Activated CD4-positive, alpha-beta memory T cell treated with anti-CD3 and anti-CD28 coated beads, Interleukin-2, amount 10 ng/mL, durations not matched to agents 7 days and 5 days (primary cell): ENCODE results near the gene LRP5. TPM values are rescaled to one million over a fixed set of nuclear protein-coding genes. Genes with fewer than 3 reads are reported as not detected.

ENCODE experiments used
- CTCF ChIA-PET: fragments of 350-600 bp; sonication (Branson Sonifier 250); formaldehyde crosslinking; loops from one replicate; lab custom pipeline; 2021; ENCODE audit warnings: antibody characterized with exemption, inconsistent platforms; lab: Charles Lee
- POLR2A ChIA-PET: fragments of 350-600 bp; sonication (Branson Sonifier 250); formaldehyde crosslinking; loops from one replicate; lab custom pipeline; 2021; ENCODE audit warnings: antibody characterized with exemption; lab: Charles Lee
- DNase-seq: peaks from one replicate; pipeline ENCODE4 v3.0.0-alpha.2; 2020
- H3K27ac Mint-ChIP-seq: one replicate; pipeline ENCODE4 v1.8.0; 2021; ENCODE audit warnings: mild to moderate bottlenecking, mixed read lengths
- H3K27me3 Mint-ChIP-seq: one replicate; pipeline ENCODE4 v1.8.0; 2021; ENCODE audit warnings: mixed read lengths
- H3K36me3 Mint-ChIP-seq: one replicate; pipeline ENCODE4 v1.8.0; 2021; ENCODE audit warnings: low read depth, mixed read lengths
- H3K4me1 Mint-ChIP-seq: one replicate; pipeline ENCODE4 v1.8.0; 2021; ENCODE audit warnings: mixed read lengths
- H3K4me3 Mint-ChIP-seq: one replicate; pipeline ENCODE4 v1.8.0; 2021; ENCODE audit warnings: mild to moderate bottlenecking, mixed read lengths
- H3K9me3 Mint-ChIP-seq: one replicate; pipeline ENCODE4 v1.8.0; 2021; ENCODE audit warnings: mixed read lengths
- total RNA-seq, 2 experiments: library from RNA; stranded (reverse); gene quantifications; one replicate each; pipeline ENCODE4 v1.2.3, GENCODE V29; 2021

LRP5 gene
- 10 to 100 TPM; 12.3 to 13.5 TPM for total RNA-seq

GRCh38 chr11:68312117-68312779 is at the start of gene LRP5:
LRP5 (plus strand) TSS chr11:68312591; CDS start chr11:68312715, 124 bp downstream.
- peaks cover 35% of the 10 kb centered on the region for H3K27me3 Mint-ChIP-seq
- peaks cover 34% of the 10 kb centered on the region for H3K4me1 Mint-ChIP-seq
- POLR2A ChIA-PET: no interaction called here
- no peaks in the 10 kb centered on the region for H3K9me3 Mint-ChIP-seq
- CTCF ChIA-PET: no interaction called here
- peak within 1 kb of the TSS; percentile 79 for H3K4me3 Mint-ChIP-seq
- DNase-seq: no peak
- H3K27ac Mint-ChIP-seq: no peak within 1 kb of the TSS
- no peaks in the 10 kb centered on the region for H3K36me3 Mint-ChIP-seq

DNA sequence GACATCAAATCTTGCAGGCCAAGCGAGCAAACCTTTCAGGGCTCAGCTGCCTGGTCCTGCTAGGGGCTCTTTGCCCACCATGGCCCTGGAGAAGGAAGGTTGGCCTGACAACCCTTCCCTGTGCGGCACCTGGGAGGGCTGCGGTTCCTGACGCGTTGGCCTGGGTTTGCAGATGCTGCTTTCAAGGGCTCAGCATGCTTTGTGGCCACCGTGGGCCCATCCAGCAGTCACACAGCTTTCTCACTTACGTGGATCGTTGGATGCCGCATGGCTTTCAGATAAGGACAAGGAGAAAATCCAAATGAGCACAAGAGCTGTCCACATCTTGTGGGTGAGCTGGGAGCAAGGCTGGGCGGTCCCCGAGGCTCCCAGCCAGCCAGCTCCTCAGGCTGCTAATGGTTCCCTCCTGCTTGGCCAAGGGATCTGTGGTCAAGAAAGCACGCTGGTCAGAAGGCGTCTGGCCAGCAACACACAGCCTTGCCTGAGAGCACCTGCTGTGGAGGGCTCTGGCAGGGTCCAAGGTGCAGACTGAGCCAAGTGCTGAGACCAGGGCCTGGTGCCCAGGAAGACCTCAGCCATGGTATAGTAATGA is 48.9 kb upstream of the LRP5 start:
- no peak for DNase-seq
- CTCF ChIA-PET: interaction anchor here (0.5 kb wide), 1 partner anchor 722 kb away, joined by 3 read pairs; no protein-coding TSS in a partner anchor
- H3K4me1 Mint-ChIP-seq: peaks cover 7% of the 10 kb centered on the region
- no peaks in the 10 kb centered on the region for H3K27me3 Mint-ChIP-seq
- H3K36me3 Mint-ChIP-seq: peaks cover 50% of the 10 kb centered on the region
- no peak overlapping the region for H3K27ac Mint-ChIP-seq
- POLR2A ChIA-PET: no interaction called here
- H3K4me3 Mint-ChIP-seq: no peak overlapping the region
- no peaks in the 10 kb centered on the region for H3K9me3 Mint-ChIP-seq

DNA sequence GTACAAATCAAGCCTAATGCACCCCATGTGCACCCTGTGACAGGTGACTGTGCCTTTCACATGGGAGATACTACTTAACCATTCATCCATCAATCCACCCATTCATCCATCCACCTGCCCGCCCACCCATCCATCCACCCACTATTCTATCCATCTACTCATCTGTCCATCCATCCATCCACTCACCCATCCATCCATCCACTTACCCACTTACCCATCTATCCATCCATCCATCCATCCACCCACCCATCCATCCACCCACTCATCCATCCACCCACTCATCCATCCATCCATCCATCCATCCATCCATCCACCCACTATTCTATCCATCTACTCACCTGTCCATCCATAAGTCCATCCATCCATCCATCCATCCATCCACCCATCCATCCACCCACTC is 48.1 kb upstream of the LRP5 start:
- no peak overlapping the region for H3K4me3 Mint-ChIP-seq
- H3K27ac Mint-ChIP-seq: no peak overlapping the region
- H3K36me3 Mint-ChIP-seq: peaks cover 50% of the 10 kb centered on the region
- no peak for DNase-seq
- POLR2A ChIA-PET: no interaction called here
- H3K9me3 Mint-ChIP-seq: no peaks in the 10 kb centered on the region
- CTCF ChIA-PET: interaction anchor here (0.5 kb wide), 1 partner anchor 721 kb away, joined by 3 read pairs; no protein-coding TSS in a partner anchor
- no peaks in the 10 kb centered on the region for H3K27me3 Mint-ChIP-seq
- H3K4me1 Mint-ChIP-seq: peaks cover 11% of the 10 kb centered on the region

- no peak for DNase-seq
Observed at GRCh38 chr11:68264741-68265540, 47.5 kb upstream of the LRP5 start.

GRCh38 chr11:68266121-68266891 is 46.1 kb upstream of the LRP5 start:
- H3K9me3 Mint-ChIP-seq: no peaks in the 10 kb centered on the region
- no peak for DNase-seq
- H3K27ac Mint-ChIP-seq: no peak overlapping the region
- no peak overlapping the region for H3K4me3 Mint-ChIP-seq
- peaks cover 50% of the 10 kb centered on the region for H3K36me3 Mint-ChIP-seq
- peaks cover 28% of the 10 kb centered on the region for H3K4me1 Mint-ChIP-seq
- ChIA-PET POLR2A (no interaction called here), CTCF (interaction anchor here (1.2 to 1.3 kb wide), 2 partner anchors 29 to 31 kb away, joined by 4 read pairs; no protein-coding TSS in a partner anchor)
- no peaks in the 10 kb centered on the region for H3K27me3 Mint-ChIP-seq

More at GRCh38 chr11:68264741-68265540, 47.5 kb upstream of the LRP5 start:
- H3K4me3 Mint-ChIP-seq: no peak overlapping the region
- H3K36me3 Mint-ChIP-seq: peaks cover 50% of the 10 kb centered on the region
- H3K27ac Mint-ChIP-seq: no peak overlapping the region
- no peaks in the 10 kb centered on the region for H3K9me3 Mint-ChIP-seq
- POLR2A ChIA-PET: no interaction called here
- H3K4me1 Mint-ChIP-seq: peaks cover 17% of the 10 kb centered on the region
- CTCF ChIA-PET: interaction anchor here (1.2 to 1.3 kb wide), 2 partner anchors 31 to 33 kb away, joined by 4 read pairs; no protein-coding TSS in a partner anchor
- H3K27me3 Mint-ChIP-seq: no peaks in the 10 kb centered on the region

DNA sequence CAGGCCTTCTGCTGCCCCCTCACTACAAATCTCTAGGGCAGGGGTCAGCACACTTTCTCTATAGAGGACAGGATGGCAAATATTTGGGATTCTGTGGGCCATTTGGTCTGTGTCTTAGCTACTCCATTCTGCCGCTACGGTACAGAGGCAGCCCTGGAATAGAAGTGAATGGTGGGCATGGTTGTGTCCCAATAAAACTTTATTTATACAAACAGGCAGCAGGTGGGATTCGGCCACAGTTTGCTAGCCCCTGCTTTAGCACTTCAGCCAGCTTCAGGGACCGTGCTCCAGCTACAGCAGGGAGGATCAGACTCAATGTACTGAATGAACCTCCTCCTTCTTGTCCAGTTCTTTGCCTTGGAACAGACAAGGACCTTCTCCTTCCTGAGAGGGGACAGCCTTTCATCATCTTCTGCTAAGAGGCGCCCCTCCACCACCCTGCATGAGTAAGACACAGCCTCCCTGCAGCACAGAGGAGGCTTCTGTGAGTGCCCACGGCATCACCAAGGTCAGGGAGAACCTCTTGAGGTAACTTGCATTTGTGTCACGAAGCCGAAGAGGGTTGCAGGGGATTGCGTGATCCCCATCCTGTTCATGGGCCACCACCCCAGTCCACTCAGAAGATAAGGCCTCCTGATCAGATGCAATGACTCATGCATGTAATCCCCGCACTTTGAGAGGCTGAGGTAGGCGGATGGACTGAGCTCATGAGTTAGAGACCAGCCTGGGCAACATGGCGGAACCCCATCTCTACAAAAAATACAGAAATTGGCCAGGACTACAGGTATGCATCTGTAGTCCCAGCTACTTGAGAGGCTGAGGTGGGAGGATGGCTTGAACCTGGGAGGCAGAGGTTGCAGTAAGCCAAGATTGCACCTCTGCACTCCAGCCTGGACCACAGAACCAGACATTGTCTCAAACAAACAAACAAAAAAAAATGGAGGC is 45.2 kb upstream of the LRP5 start:
- no peaks in the 10 kb centered on the region for H3K9me3 Mint-ChIP-seq
- ChIA-PET POLR2A (no interaction called here), CTCF (interaction anchor here (1.1 kb wide), 1 partner anchor 11 kb away, joined by 3 read pairs; no protein-coding TSS in a partner anchor)
- no peak overlapping the region for H3K4me3 Mint-ChIP-seq
- H3K4me1 Mint-ChIP-seq: peaks cover 31% of the 10 kb centered on the region
- H3K27me3 Mint-ChIP-seq: no peaks in the 10 kb centered on the region
- no peak for DNase-seq
- no peak overlapping the region for H3K27ac Mint-ChIP-seq
- H3K36me3 Mint-ChIP-seq: peaks cover 47% of the 10 kb centered on the region

GRCh38 chr11:68267881-68268240 is 44.5 kb upstream of the LRP5 start:
- ChIA-PET POLR2A (no interaction called here), CTCF (interaction anchor here (1.1 kb wide), 1 partner anchor 10 kb away, joined by 3 read pairs; no protein-coding TSS in a partner anchor)
- no peaks in the 10 kb centered on the region for H3K9me3 Mint-ChIP-seq
- H3K27me3 Mint-ChIP-seq: no peaks in the 10 kb centered on the region
- H3K4me1 Mint-ChIP-seq: peaks cover 37% of the 10 kb centered on the region
- no peak for DNase-seq
- no peak overlapping the region for H3K27ac Mint-ChIP-seq
- peaks cover 43% of the 10 kb centered on the region for H3K36me3 Mint-ChIP-seq
- no peak overlapping the region for H3K4me3 Mint-ChIP-seq

DNA sequence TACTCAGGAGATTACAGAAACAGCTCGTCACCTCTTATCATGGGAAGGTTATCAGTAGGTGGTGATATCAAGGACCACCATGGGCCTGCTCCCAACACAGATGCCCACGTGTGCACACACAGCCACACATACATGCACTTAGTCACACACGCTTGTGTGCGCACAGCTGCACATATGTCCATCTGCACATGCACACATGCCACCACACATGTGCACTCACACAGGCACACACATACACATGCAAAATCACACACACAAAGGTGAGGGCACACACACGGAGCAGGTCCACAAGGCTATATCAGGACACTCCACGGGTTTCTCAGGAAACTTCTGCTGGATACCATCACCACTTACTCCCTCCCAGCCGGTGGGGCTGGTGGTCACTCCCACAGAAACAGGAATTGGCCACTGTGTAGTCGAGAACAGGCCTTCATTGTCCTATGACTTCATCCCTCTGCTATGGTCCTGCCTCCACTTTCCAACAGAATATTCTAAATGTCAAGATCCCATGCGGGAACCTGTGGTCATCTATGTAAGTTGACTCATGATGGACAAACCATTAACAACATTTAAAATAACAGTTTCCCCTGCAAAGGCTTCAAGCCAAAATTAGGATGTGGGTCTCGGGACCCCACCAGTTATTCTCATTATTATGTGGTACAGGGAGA is 42.8 kb upstream of the LRP5 start:
- H3K27me3 Mint-ChIP-seq: no peaks in the 10 kb centered on the region
- no peak overlapping the region for H3K4me3 Mint-ChIP-seq
- peaks cover 48% of the 10 kb centered on the region for H3K4me1 Mint-ChIP-seq
- ChIA-PET POLR2A (no interaction called here), CTCF (interaction anchor here (1.1 to 4.7 kb wide), 3 partner anchors 10 to 29 kb away, joined by 3 to 72 read pairs (median 35); no protein-coding TSS in a partner anchor)
- H3K9me3 Mint-ChIP-seq: no peaks in the 10 kb centered on the region
- peaks cover 31% of the 10 kb centered on the region for H3K36me3 Mint-ChIP-seq
- no peak for DNase-seq
- no peak overlapping the region for H3K27ac Mint-ChIP-seq

DNA sequence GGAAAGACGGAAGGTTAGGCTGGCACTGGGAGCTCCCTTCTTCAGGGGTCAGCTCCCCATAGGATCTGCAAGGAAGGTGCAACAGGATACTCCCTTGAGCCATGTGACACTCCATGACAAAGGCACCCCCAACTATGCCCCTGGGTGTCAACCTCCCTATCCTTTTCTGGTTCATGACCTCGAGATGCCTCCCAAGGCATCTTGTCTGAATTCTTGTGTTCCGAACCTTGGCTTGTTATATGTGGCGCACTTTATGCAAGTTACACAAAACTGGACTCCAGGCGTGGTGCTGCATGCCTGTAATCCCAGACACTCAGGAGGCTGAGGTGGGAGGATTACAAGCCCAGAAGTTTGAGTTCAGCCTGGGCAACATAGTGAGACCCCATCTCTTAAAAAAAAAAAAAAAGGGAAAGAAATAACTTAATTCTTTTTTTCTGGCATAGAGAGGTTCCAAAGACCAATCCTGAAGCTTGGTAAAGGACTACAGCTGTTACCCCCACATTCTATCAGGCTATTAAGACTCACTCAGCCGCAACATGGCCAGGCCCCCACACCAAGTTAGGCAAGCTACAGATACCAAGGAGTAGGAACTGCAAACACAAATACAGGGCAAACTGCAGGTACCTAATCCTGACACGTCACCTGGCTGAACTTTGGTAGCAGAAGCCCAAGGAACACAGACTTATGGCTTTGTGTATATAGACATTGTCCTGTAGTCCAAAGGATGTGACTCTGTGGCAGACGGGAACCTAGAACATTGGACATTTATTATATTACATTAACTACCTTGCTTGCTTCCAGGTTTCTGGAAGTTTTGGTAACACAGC is 42.0 kb upstream of the LRP5 start:
- Mint-ChIP-seq H3K27me3 (no peaks in the 10 kb centered on the region), H3K4me3 (peak overlapping the region; percentile 98), H3K27ac (peak overlapping the region; percentile 99), H3K4me1 (peaks cover 50% of the 10 kb centered on the region), H3K36me3 (peaks cover 28% of the 10 kb centered on the region), H3K9me3 (no peaks in the 10 kb centered on the region)
- ChIA-PET CTCF (interaction anchor here (0.8 to 4.7 kb wide), 11 partner anchors 9 to 180 kb away, joined by 3 to 72 read pairs (median 5); no protein-coding TSS in a partner anchor), POLR2A (interaction anchor here (0.9 to 3.2 kb wide), 7 partner anchors 11 to 112 kb away, joined by 3 to 42 read pairs (median 8); no protein-coding TSS in a partner anchor)
- no peak for DNase-seq

DNA sequence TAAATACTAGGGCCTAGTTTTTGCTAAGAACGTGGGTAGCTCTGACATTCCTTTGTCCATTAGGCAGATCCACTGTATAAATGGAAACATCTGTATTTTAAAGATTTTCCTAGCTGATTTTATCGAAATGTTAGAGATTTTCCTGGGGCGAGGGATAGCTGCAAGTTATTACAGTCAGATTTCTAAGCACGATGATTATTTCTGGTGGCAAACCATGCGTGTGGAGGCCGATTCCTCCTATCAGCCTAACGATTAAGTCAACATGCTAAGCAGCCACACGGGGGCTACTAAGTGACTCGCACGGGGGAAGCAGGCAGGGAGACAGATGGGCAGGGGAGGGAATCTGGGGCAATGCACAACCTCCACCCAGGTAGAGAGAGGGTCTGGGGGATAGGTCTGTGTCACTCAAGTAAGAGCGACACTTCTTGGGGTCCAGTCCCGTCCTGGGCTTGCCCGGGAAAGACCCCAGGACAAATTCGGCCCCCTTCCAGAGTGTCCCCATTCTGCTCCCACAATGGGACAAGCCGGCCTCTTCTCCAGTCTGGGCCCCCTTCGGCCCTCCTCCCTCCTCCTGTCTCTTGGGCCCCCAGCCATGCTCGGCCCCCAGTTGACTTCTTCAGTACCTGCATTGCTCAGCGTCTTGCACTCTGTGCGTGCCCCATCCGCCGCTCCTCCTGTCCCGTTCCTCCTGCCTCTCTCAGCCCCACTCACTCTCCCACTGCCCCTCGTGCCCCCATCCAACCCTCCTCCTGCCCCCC is 41.2 kb upstream of the LRP5 start:
- ChIA-PET POLR2A (interaction anchor here (0.7 to 3.2 kb wide), 18 partner anchors 11 to 1804 kb away, joined by 3 to 42 read pairs (median 4); partner anchors contain the start of gene PPP6R3), CTCF (interaction anchor here (0.8 to 4.7 kb wide), 15 partner anchors 8 to 189 kb away, joined by 3 to 72 read pairs (median 5); partner anchors contain the start of gene PPP6R3)
- peaks cover 50% of the 10 kb centered on the region for H3K4me1 Mint-ChIP-seq
- no peaks in the 10 kb centered on the region for H3K9me3 Mint-ChIP-seq
- no peaks in the 10 kb centered on the region for H3K27me3 Mint-ChIP-seq
- H3K27ac Mint-ChIP-seq: peak overlapping the region; percentile 99
- peaks cover 26% of the 10 kb centered on the region for H3K36me3 Mint-ChIP-seq
- peak; percentile 68 for DNase-seq
- peak overlapping the region; percentile 98 for H3K4me3 Mint-ChIP-seq
